Panc1 (cell line): Measurements from ENCODE around the gene SLC16A7.

Experiments
- CTCF ChIP-seq: fragments of 450-650 bp; IDR thresholded peaks from 2 replicates; pipeline ENCODE4 v1.5.1; 2017; ENCODE audit warnings: mild to moderate bottlenecking
- POLR2AphosphoS5 ChIP-seq: IDR thresholded peaks from 2 replicates; pipeline ENCODE4 v1.6.1; 2012; ENCODE audit warnings: mild to moderate bottlenecking, low read depth, low read length, moderate library complexity

GRCh38 chr12:59665701-59666100, 69.9 kb downstream of the SLC16A7 start:
- TF ChIP-seq CTCF (no peak), POLR2AphosphoS5 (no peak)
